Inflammatory macrophage (primary cell): ENCODE results near the gene ISX.
A peak's percentile ranks its signal among the peaks of the same experiment; 100 is the strongest.
"Not testable (repeated sequence)": the region's sequence is repeated elsewhere in the genome, so short reads cannot be mapped to it uniquely, and the experiment has no call there.

Experiments used
- DNase-seq, 2 donors: peaks; one replicate each; pipeline ENCODE4 v3.0.0-alpha.2; 2020 to 2022
- total RNA-seq, 18 experiments: gene quantifications; one replicate each; lab custom pipeline; 2026; ENCODE audit warnings: mixed read lengths in 6 of 18, inconsistent platforms in 2 of 18; lab: John Stamatoyannopoulos, UW

Gene ISX
- 0 to 0.10 (median 0) reads per million in 18 experiments for total RNA-seq

DNA sequence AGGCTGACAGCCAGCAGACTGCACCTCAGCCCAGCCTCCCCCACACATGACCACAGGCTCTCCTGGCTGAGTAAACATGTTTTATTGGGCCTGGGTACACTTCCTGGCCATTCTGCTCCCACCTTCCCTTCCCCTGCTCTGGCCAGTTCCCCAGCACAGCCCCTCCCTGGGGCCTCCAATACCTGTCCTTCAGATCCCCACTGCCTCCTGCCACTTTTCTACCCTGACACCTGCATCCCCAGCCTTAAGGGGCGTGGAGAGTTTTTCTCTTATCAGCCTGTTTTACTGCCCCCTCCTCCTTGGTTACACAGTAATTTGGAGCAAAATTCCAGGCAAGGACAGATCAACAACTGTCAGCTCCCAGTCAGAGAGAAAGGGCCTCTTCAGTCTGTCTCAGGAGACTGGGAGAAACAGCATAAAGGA, at the start of gene ISX:
ISX (plus strand) TSS at position 363 of the 423 bp plus-strand sequence. CDS start 930 bp downstream, outside the sequence.
- no peak for DNase-seq

DNA sequence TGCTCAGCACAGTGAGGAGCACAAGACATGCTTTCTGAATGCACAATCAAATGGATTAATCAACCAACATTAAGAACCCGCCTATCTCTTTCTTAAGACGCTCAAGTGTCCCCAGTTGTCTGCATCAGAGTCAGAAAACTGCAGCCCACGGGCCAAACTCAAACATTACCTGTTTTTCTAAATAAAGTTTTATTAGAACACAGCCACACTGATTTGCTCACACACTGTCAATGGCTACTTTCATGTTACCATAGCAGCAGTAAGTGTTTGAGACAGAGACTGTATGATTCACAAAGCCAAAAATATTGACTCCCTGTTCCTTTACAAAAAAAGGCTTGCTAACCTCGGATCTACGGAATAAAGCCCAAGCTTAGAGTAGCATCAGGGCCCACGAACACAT, 49.0 kb upstream of the ISX start:
- no peak for DNase-seq

DNA sequence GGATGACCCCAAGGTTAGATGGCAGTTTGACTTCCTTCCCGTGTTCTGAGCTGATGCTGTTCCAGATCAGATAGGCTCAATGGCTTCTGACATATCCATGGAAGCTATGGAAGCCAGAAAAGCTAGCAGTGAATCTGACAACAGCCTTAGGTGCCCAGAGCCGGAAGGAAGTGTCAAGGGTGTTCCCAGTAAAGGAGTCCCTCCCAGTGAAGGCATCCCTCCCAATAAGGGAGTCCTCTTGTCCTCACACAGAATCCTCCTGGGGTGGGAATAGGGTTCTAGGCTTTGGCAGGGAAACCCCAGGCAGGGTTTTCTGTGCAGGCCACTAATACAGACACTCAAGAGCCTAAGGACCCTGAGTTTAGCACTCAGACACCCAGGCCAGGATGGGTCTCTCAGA, 47.0 kb upstream of the ISX start:
- no peak for DNase-seq

DNA sequence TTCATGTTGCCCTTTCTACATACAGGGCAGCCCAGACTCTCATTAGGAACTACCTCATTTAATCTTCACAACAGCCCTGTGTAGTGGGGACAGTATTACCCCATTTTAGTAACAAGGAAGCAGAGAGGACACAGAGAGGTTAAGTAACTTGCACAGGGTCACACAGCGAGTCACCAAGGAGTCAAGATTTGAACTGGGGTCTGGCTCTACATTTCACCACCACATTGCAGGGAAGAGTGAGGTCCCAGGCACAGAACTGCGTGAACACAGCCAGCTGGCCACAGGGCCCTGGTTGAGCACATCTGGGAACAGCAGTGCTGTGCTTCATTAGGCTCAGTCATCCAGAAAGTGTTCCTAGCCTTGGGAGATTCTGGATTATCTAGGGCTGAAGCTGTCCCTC, 45.4 kb upstream of the ISX start:
- DNase-seq = no peak

DNA sequence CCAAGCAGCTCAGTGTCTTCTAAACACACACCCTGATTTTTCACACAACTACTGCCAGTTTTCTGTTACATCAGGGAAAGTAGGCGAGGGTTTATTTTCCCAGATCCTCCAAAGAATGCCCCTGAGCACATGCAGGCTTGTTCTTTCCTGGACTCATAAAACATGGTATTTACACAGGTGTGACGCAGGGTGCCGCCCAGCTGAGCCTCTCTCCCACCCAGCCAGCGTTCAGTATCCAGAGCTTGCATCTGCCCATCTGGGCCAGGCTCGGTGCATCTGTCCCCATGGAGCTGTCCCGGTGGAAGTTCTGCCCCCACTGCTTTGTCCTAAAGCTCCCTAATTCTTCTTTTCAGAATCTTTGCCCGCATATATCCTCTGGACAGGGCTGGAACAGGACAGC, 44.8 kb upstream of the ISX start:
- DNase-seq = no peak

DNA sequence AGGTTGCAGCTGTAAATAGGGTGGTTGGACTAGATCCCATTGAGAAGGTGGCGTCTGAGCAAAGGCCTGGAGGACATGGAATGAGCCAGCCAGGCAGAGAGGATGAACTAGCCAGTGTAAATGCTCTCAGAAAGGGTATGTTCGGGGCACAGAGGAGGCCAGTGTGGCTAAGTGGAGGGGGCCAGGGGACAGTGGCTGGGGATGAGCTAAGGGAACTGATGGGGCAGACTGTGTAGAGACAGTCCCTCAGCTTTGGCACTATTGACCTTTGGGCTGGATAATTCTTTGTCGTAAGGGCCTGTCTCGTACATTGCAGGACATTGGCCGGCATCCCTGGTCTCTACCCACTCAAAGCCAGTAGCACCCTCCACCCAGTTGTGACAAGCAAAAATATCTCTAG, 43.7 kb upstream of the ISX start:
- no peak for DNase-seq

DNA sequence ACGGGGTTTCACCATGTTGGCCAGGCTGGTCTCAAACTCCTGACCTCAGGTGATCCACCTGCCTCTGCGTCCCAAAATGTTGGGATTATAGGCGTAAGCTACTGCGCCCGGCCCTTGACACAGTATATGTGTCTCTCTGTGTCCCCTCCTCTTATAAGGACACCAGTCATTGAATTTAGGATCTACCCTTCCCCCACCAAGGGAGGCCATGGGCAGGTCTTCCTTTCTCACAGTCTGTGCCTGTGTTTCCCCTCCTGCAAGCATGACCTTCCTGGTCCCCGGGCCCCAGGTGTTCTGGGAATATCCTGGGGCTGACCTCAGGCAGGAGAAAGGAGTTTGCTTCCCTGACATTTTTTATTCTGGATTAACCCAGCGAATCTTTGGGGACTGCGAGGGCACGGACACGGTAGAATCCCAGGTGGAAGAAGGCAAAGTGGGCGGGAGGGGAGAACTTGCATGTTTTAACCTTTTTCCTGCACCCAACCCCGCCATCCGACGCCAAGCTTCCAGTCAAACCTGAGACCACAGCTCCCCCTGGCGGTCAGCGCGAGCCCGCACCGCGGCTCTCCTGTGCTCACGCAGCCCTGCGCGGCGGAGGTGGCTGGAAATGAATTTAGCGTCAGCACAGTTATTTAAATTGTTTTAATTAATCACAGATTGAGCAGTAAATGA, 42.1 kb upstream of the ISX start:
- peak; percentile 29 to 63 for DNase-seq

DNA sequence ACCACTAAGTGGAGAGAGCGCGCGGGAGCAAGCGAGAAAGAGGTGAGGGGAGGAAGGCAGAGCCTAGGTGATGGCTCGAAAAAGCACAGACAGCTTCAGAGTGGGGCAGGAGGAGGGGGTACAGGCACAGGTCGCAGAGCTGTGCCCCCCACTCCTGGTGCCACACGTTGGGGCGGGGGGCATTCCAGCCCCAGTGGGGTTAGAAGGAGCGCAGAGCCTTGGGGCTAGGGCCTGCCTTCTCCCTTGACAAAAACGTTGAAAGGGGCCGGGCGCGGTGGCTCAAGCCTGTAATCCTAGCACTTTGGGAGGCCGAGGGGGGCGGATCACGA, 41.6 kb upstream of the ISX start:
- DNase-seq = no peak

DNA sequence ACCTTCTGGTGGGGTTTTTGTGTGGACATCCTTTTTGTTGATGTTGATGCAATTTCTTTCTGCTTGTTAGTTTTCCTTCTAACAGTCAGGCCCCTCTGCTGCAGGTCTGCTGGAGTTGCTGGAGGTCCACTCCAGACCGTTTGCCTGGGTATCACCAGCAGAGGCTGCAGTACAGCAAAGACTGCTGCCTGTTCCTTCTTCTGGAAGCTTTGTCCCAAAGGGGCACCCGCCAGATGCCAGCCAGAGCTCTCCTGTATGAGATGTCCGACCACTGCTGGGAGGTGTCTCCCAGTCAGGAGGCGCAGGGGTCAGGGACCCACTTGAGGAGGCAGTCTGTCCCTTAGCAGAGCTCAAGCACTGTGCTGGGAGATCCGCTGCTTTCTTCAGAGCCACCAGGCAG, 35.8 kb upstream of the ISX start:
- DNase-seq = not testable (repeated sequence)

DNA sequence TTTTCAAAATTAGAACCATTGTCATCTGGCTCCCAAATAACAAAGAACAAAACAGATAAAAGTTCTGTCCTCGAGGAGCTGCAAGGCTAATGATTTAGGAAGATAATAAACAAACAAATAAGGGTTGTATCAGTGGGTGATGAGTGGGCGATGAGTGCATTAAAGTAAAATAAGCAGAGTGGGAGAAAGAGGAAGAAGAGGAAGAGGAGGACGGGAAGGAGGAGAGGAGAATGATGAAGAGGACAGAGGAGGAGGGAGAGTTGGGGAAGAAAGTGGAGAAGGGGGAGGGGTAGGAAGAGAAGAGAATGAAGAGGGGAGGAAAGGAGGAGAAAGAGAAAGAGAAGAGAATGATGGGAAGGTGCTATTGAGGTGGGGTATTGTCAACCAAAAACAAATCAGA, 33.4 kb upstream of the ISX start:
- no peak for DNase-seq

DNA sequence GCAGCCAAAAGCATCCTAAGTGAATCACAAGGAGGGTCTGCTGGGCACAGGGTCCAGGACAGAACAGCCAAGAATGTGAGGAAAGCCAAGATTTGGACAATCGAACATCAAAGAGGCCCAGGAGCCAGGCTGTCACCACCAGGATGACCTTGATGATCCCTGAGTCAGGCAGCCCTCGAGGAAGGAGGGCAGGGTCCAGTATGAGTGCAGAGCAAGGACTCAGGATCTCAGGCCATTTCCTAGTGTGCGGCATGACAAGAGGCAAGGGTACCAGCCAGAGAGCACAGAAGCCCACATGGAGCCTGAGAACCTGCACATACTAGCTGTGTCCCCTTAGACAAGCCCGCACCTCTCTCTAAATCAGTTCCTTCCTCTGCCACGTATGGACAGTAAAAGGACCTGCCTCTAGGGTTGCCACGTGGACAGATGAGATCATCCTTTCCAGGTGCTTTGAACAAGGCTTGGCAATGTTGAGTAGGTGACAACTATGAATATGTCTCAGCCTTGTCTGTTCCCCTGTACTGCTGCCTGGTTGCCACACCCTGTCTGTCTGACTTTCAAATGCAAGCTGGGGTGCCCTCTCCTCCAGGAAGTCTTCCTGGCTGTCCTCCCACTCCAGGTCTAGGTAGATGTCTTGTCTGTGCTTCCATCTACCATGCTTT, 32.2 kb upstream of the ISX start:
- DNase-seq = no peak

DNA sequence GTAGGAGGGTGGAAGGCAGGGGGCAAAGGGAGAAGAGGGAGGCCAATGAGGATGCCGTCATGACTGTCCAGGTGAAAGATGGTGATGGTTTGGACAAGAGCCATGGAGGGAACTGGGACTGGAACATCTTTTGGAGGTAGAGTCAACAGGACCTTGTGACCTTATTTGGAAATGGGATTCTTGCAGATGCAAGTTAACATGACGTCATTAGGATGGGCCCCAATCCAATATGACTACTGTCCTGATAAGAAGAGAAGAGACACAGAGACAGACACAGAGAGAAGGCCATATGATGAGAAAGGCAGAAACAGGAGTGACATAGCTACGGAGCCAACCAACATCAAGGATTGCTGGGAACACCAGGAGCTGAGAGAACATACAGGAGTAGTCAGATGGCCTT, 31.0 kb upstream of the ISX start:
- no peak for DNase-seq

DNA sequence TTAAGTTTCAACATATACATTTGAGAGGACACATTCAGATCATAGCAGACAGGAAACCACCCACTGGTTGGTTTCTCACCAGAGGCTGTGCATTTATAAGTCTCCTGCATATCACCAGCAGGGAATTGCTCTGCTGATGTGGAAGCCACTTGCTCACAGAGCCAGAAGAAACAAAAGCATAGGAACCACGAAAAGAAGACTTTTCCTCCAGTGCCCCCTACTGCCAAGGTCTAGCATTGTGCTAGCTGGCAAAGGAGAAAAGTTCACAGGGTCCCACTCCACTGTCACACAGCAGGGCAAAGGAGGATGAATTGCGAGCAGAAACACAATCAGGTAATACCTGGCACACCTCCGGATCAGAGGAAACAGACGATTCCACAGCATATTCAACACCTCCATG, 28.9 kb upstream of the ISX start:
- no peak for DNase-seq

DNA sequence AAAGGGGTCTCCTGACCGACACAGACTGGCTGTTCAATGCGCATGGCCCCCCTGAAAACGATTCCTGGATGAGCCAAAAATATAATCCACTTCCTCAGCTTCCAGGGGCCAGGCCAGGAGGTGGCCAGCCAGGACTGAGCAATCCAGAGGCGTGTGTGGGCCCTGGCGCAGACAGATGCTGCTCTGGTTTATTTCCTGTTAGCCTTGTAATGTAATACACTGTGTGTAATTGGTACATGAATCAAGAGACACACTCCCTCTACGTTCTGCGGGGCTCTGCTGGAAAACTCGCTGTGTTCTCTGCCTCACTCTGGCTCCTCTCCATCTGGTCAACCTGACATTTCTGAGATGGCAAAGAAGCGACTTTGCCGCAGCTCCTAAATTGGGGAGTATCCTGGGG, 26.3 kb upstream of the ISX start:
- DNase-seq = no peak

DNA sequence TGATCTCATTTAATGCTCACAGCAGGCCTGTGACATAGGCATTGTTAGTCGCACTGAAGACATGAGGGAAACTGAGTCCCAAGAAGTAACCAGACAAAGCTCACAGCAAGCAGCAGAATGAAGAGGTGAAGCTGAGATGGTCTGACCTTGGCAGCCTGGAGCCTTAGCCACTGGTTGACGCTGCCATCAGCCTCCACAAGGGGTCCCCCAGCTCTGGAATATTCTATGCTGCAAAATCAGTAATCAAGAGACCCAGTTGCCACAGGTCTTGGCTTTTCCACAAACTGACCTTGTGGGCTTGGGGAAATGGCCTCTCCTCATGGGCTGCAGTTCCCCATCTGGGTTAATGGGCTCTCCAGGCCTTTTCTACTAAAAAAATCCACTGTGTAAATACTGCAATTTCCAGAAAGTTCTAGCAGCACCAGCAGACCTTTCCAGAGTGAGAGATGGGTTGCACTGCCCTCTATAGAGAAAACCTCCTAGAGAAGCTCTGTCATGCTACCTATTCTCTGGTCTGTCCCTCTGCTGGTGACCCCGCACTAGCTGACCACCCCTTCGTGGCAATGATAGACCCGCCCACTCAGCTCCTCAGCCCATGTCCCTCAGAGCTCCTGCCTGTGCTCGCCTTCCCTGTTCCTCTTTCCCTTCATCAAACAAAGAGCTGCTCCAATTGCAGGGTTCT, 22.6 kb upstream of the ISX start:
- no peak for DNase-seq

DNA sequence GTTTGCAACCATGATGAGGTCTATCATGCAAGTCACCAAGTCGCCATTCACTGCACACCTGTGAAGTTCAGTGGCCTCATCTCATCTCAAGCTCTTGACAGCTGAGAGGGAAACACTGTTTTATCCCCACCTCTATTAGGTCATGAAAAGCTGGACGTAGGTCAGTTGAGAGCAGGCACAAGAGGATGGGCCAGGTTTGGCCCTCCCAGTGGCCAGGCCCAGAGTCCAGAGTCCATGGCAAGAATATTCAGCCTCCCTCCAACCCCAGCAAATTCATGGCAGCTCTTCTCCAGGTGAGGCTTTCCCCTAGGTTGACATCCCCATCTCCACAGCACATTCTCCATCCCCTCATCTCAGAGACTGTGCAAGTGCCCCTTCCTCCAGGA, 22.0 kb upstream of the ISX start:
- DNase-seq = no peak

DNA sequence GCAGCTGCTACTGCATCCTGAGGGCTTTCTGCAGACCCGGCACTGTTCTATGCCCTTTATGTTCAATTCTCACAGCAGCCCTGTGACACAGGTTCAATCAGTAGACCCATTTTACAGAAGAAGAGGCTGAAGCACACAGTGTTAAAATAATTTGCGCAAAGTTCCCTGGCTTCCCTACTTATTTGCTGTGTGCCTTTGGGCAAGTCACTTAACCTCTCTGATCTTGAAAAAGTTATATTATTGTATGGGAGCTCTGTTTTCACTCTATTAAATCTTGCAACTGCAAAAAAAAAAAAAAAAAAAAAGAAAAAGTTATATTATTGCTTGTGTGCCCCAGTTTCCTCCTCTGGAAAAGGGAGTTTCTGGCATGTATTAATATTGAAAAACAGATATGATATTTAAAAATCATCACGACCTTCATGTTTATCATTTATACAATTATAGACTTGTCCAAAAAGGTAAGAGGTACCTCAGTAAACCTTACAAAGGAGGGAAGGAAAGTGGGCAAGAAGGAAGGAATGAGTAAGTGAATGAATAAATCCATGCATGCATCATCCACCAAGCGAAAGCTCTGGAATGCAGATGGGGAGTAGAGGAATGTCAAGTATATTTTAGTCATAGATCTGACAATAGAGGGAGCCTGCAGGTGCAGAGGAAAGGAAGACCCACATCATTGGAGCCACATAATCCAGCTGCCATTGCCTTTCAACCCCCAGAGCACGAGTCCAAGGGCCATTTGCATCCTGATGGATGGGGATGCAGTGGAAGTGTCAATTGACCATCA, 21.2 kb upstream of the ISX start:
- no peak for DNase-seq

DNA sequence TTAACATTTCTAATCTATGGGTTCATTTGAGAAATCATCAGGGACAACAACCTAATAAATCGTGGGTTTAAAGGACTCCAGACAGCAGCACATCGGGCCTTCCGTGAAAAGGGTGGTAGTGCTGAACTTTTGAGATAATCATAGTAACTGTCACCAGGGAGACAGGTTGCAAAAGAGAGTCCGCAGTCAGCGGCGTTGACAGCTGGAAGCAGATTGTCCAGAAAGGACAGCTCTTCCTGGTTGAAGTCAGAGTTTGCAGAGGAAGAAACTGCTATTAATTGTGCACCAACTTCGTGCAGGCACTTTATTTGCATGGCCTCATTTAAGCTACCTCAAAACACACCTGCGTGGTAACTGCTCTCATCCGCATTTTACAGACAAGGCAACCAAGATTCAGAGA, 20.5 kb upstream of the ISX start:
- no peak for DNase-seq

DNA sequence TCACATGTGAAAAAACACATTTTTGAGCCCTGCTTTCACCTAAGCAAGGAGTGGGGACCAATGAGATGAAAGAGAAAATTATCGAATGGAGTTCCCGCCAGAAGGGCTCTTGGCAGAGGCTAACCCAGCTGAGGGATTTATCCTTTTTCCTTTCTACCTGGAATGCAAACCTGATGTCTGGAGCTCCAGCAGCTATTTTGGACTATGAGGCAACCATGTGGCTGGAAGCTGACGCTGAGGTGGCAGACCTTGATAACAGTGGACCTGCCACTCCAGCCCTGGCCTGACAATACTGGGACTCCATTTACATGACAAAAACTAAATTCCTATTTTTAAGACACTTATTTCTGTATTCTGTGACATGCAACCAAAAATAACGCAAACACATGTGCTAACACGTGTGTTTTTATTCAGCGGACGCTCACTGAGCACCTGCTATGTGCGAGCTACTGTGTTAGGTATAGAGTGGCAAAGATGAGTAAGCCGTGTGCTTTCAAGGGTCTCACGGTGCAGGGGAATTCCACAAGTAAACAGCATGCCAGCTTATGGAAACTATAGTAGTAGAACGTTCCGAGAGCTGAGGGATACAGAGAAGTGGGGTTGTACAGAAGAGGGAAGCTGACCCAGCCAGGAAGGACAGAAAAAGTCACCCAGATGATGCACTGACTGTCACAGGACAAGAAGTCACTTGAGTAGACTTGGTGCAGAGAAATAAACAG, 19.1 kb upstream of the ISX start:
- no peak for DNase-seq

DNA sequence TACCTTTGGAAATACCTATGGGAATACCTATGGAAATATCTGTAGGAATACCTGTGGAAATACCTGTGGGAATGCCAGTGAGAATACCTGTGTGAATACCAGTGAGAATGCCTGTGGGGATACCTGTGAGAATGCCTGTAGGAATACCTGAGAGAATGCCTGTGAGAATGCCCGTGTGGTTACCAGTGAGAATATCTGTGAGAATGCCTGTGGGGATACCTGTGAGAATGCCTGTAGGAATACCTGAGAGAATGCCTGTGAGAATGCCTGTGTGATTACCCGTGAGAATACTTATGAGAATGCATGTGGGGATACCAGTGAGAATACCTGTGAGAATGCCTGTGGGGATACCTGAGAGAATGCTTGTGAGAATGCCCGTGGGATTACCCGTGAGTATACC, 15.9 kb upstream of the ISX start:
- DNase-seq = not testable (repeated sequence)

DNA sequence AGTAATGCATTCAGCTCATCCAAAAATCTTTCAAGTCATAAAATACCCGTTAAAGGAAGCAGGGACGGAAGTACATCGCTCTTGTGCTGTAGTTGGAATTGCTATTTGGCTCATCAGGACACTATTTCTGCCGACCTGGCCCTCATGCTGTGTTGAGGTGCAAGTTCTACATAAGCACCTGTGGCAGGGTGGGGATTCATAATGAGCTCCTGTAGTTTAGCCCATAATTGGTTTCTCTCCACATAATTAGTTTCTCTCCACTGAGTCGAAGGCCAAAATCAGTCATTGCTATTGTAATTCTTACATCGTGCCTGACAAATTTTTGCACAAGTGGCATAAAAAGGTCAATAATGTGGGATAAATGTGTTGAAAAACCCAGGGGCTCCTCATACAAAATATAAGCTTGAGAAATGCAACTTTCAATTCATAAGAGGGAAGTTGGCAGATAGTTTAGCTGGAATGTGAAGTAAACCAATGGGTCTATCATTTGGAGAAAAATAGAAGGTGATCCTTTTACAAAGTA, 14.9 kb upstream of the ISX start:
- DNase-seq = no peak

DNA sequence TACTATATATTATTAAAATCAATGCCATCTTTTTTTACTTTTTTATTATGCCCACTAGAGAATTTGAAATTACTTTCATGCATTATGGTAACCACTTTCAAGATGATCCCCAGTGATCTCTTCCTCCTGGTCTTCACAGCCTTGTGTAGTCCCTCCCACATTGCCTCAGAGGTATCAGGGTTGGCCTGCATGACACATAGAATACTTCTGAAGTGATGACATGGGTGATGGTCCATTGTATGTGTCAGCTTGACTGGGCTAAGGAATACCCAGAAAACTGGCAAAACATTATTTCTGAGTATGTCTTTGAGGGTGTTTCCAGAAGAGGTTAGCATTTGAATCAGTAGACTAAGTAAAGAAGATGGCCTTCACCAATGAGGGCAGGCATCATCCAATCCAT, 14.2 kb upstream of the ISX start:
- DNase-seq = no peak
